Naive B cell (primary cell): ENCODE measurements around the gene ELK4. TPM values are rescaled to one million over a fixed set of nuclear protein-coding genes. Genes with fewer than 3 reads are reported as not detected.

Experiments used
- ATAC-seq, 2 donors: fragments of 150-1000 bp; cut with Tn5 transposase; 2 replicates each; pipeline ENCODE4 v1.10.0; 2021; ENCODE audit warnings: low read depth in 2 of 2, mild to moderate bottlenecking in 2 of 2, moderate library complexity in 2 of 2
- DNase-seq: peaks from one replicate; pipeline ENCODE4 v3.0.0; 2022
- H3K27ac Mint-ChIP-seq, 6 donors: one replicate each; pipeline ENCODE4 v1.8.0; 2020 to 2022; ENCODE audit warnings: mild to moderate bottlenecking in 6 of 6, mixed read lengths in 6 of 6, moderate library complexity in 5 of 6, inconsistent platforms in 2 of 6
- H3K27me3 Mint-ChIP-seq, 3 donors: one replicate each; pipeline ENCODE4 v1.8.0; 2021 to 2022; ENCODE audit warnings: mixed read lengths in 3 of 3, mild to moderate bottlenecking in 1 of 3
- H3K36me3 Mint-ChIP-seq, 2 donors: one replicate each; pipeline ENCODE4 v1.8.0; 2020 to 2022; ENCODE audit warnings: mixed read lengths in 2 of 2, inconsistent platforms in 1 of 2, mild to moderate bottlenecking in 1 of 2
- H3K4me1 Mint-ChIP-seq, 3 donors: one replicate each; pipeline ENCODE4 v1.8.0; 2020 to 2022; ENCODE audit warnings: mixed read lengths in 3 of 3, inconsistent platforms in 1 of 3, mild to moderate bottlenecking in 1 of 3, moderate library complexity in 1 of 3
- H3K4me3 Mint-ChIP-seq, 8 donors: one replicate each; pipeline ENCODE4 v1.8.0; 2020 to 2022; ENCODE audit warnings: mild to moderate bottlenecking in 8 of 8, mixed read lengths in 8 of 8, moderate library complexity in 8 of 8, inconsistent platforms in 2 of 8
- H3K9me3 Mint-ChIP-seq, 7 donors: one replicate each; pipeline ENCODE4 v1.8.0; 2020 to 2022; ENCODE audit warnings: mixed read lengths in 7 of 7, mild to moderate bottlenecking in 5 of 7, inconsistent platforms in 2 of 7, moderate library complexity in 1 of 7
- polyA plus RNA-seq, 6 donors: library from polyadenylated mRNA; unstranded; fragments of 300-500 nt; fragmentation: Illumina TruSeq; gene quantifications; one replicate each; pipeline ENCODE4 v1.2.3, GENCODE V29; 2021; ENCODE audit warnings: low read depth in 6 of 6

ELK4 gene
- polyA plus RNA-seq, 6 donors from 2014 or later, result 4.8 to 10.2 (median 6.0) TPM

DNA sequence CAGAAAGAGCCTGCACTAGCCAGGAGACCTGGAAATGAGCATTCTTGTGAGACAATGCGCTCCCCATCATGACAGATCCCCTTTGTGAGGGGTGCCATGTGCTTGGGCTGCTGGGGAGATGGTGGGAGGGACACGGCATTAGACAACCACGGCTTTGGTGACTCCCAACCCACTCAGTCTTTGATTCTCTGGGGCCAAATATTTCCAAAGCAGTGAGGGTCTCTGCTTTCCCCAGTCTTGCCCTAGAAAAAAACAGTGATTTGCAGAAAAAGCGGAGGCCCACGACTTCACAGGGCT, 38.3 kb upstream of the ELK4 start:
- Mint-ChIP-seq H3K4me3 (peak overlapping the region; percentile 63 to 91 (median 84)), H3K36me3 (no peaks in the 10 kb centered on the region), H3K27me3 (no peaks in the 10 kb centered on the region), H3K27ac (peak overlapping the region; percentile 92 to 99 (median 96)), H3K4me1 (peaks cover 56 to 84% (median 75%) of the 10 kb centered on the region in 3 donors), H3K9me3 (no peaks in the 10 kb centered on the region)
- ATAC-seq (no peak), DNase-seq (no peak)

DNA sequence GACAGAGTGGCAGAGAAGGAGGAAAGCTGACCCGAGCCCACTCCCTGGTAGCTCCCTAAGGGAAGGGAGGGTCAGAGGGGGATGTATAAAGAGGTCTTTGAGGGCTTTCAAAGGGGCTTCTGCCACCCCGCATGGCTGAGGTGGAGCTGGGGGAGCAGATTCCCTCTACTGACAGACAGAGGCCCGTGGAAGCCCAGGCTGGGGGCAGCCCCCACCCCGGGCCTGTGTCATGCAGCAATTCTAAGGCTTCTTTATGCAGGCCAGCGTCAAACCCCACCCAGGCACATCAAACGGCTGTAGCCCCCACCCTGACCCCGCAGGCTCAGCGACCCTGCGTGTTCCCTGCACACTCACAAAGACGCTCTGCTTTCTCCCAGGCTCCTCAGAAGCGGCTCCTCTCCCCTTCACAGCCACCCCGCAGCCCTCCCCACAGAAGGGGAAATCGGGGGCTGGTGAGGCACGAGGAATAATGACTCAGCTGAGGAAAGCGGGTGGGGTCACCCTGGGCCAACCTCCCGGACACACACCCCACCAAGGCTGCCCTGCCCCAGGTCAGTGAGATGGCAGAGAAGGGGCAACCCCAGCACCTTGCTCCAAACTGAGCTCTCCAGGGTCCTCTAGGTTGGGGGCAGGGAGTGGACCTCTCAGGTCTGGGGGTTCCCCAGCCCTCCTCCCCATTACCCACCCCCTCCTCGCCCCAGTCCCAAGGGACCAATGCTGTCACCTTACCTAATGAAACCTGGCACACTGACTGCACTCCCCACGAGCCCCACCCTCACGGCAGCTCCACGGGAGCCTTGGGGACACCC, 37.7 kb upstream of the ELK4 start:
- H3K9me3 Mint-ChIP-seq, result no peaks in the 10 kb centered on the region
- no peaks in the 10 kb centered on the region for H3K36me3 Mint-ChIP-seq
- H3K4me3 Mint-ChIP-seq, result peak overlapping the region; percentile 63 to 91 (median 84)
- H3K27ac Mint-ChIP-seq, result peak overlapping the region; percentile 92 to 99 (median 96)
- H3K27me3 Mint-ChIP-seq, result no peaks in the 10 kb centered on the region
- peaks cover 60 to 86% (median 77%) of the 10 kb centered on the region in 3 donors for H3K4me1 Mint-ChIP-seq
- ATAC-seq (peak; percentile 54 to 56), DNase-seq (peak; percentile 55)

- Mint-ChIP-seq H3K36me3 (no peaks in the 10 kb centered on the region), H3K9me3 (no peaks in the 10 kb centered on the region), H3K27me3 (no peaks in the 10 kb centered on the region), H3K27ac (peak overlapping the region; percentile 92 to 99 (median 96)), H3K4me3 (peak overlapping the region; percentile 63 to 91 (median 84)), H3K4me1 (peaks cover 64 to 92% (median 83%) of the 10 kb centered on the region in 3 donors)
- peak; percentile 82 for DNase-seq
- ATAC-seq, result peak; percentile 75 to 78
Observed at GRCh38 chr1:205668951-205669340, 37.1 kb upstream of the ELK4 start.

GRCh38 chr1:205667909-205668643, 36.3 kb upstream of the ELK4 start:
- no peak for DNase-seq
- no peak for ATAC-seq
- Mint-ChIP-seq H3K27me3 (no peaks in the 10 kb centered on the region), H3K9me3 (no peaks in the 10 kb centered on the region), H3K4me3 (peak overlapping the region; percentile 34 to 91 (median 86)), H3K27ac (peak overlapping the region; percentile 92 to 99 (median 96)), H3K36me3 (no peaks in the 10 kb centered on the region), H3K4me1 (peaks cover 67 to 90% (median 88%) of the 10 kb centered on the region in 3 donors)

DNA sequence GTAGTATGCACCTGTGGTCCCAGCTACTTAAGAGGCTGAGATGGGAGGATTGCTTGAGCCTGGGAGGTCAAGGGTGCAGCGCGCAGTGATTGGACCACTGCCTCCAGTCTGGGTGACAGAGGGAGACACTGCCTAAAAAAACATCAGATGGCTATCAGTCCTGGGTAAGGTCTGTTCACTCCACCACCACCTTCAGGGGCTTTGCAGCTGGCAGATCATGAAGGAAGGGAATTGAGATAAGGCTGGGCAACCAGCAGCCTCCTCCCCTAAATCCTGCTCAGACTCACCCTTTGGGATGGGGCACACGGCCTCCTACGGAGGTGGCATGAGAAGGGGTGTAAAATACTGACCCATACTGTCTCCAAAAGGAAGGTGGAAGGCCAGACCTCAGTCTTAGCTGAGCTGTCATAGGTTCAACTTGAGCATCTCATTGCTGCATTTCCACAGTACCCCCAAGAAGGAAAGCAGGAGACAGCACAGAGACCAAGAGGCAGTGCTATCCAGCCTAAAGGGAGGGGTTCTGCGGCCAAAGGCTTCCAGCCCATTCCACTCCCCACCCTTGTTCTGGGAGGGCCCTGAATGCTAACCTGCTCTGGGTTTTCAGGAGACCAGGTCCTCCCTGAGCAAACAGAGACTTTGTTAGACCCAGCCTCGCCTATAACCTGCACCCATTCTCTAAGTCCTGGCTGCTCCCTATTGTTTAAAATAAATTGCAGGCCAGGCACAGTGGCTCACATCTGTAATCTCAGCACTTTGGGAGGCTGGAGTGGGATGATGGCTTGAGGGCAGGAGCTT, 34.8 kb upstream of the ELK4 start:
- H3K4me3 Mint-ChIP-seq, result peak overlapping the region; percentile 35 to 89 (median 64)
- H3K9me3 Mint-ChIP-seq, result no peaks in the 10 kb centered on the region
- H3K4me1 Mint-ChIP-seq, result peaks cover 66 to 95% (median 86%) of the 10 kb centered on the region in 3 donors
- no peaks in the 10 kb centered on the region for H3K27me3 Mint-ChIP-seq
- ATAC-seq, result no peak
- H3K27ac Mint-ChIP-seq, result peak overlapping the region; percentile 84 to 97 (median 95)
- H3K36me3 Mint-ChIP-seq, result peaks cover 0 to 6% of the 10 kb centered on the region in 2 donors
- DNase-seq, result no peak

DNA sequence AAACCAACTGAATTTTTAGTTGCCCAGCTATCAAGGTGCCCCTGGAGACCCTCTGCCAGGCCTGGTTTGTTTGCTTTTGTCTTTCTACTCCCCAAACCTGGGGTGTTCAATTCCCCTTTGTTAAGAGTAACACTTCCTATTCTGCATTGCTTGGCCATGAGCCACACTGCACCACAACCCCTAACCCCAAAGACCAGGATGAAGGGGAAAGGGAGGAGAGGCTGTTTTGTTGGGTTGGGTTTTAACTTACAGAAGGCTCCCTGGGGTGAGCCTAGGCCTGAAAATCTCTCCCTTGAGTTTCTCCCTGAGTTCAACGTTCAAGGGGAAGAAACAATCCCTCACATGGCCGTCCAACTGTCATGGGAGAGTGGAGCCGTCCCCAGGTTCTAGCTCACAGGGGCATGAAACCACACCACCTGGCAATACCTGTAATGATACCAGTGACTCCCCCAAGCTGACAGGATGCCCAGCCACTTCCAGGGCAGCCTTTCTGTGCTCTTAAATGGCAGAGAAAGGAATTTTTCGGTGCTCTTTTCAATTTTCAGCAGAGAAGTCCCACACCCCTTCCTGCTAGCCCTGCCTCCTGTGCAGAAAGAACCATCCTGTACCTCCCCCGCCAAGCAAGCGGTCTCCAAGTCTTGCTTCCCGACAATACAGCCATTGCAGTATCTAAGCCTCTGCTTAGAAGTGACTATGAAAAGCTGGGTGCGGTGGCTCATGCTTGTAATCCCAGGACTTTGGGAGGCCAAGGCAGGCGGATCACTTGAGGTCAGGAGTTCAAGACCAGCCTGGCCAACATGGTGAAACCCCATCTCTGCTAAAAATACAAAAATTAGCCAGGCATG, 33.6 kb upstream of the ELK4 start:
- DNase-seq, result peak; percentile 70
- ATAC-seq, result peak; percentile 22 to 30
- peaks cover 69 to 95% (median 88%) of the 10 kb centered on the region in 3 donors for H3K4me1 Mint-ChIP-seq
- peak overlapping the region; percentile 35 to 89 (median 64) for H3K4me3 Mint-ChIP-seq
- H3K9me3 Mint-ChIP-seq, result no peaks in the 10 kb centered on the region
- H3K27me3 Mint-ChIP-seq, result no peaks in the 10 kb centered on the region
- peaks cover 0 to 6% of the 10 kb centered on the region in 2 donors for H3K36me3 Mint-ChIP-seq
- H3K27ac Mint-ChIP-seq, result peak overlapping the region; percentile 87 to 97 (median 95)

DNA sequence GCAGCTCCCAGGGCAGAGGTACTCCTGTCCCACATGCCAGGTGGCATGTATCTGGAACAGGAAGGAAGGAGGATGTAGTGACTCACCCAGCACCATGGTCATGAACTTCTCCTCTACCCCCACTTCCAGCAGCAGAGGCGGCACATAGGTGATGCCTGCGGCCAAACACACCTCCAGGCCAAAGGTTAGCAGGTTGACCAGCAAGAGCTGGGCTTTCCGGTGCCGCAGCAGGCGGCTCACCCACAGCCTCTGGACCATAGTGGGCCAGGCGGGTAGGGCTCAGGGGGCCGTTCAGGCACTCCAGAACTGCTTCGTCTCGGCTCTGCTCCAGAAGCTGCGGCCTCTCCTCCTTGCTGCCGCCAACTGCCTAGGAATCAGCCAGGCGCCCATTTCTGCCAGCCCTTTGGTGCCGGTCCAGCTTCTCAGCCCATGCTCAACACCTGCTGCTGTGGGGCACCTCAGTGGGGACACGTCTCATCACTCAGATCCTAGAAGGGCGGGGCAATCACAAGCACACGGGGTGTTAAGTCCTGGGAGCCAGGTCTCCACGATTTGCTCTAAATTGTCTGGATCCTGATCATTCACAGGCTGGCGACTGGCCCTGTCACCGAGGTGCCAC, 32.7 kb upstream of the ELK4 start:
- Mint-ChIP-seq H3K4me3 (peak overlapping the region in 4 of 8 donors; percentile 63 to 89 (median 80)), H3K4me1 (peaks cover 69 to 95% (median 89%) of the 10 kb centered on the region in 3 donors), H3K36me3 (peaks cover 0 to 6% of the 10 kb centered on the region in 2 donors), H3K27ac (peak overlapping the region; percentile 87 to 97 (median 96)), H3K27me3 (no peaks in the 10 kb centered on the region), H3K9me3 (no peaks in the 10 kb centered on the region)
- ATAC-seq (no peak), DNase-seq (no peak)

DNA sequence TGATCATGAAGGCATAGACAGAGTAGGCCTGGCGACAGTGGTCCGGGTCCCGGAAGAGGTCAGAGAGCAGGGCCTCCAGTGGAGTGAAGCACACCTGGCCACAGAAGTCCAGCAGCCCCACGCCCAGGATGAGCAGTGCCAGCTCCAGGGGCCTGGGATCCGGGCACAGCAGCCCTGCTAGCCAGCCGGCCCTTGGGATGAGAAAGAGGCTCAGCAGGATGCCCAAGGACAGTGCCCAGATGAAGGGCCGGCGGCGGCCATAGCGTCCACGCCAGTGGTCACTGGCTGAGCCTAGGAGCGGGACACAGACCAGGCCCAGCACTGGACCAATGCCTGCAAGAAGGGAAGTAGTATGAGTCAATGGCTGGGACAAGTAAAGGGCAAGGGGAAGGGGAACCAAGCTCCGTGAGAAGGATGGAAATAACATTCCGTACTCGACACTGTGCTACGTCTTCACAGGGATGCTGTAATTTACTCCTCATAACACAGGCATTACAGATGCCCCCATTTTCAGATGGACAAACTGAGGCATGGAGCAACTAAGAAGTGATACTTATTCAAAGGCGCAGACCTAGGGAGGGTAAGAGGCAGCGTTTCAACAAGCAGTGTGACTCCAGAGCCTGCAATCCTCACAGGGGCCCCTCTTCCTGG, 31.6 kb upstream of the ELK4 start:
- Mint-ChIP-seq H3K9me3 (no peaks in the 10 kb centered on the region), H3K27me3 (no peaks in the 10 kb centered on the region), H3K27ac (peak overlapping the region; percentile 24 to 97 (median 90)), H3K4me3 (peak overlapping the region in 2 of 8 donors; percentile 22 to 27), H3K36me3 (peaks cover 0 to 6% of the 10 kb centered on the region in 2 donors), H3K4me1 (peaks cover 68 to 91% (median 87%) of the 10 kb centered on the region in 3 donors)
- ATAC-seq, result no peak
- DNase-seq, result no peak

- DNase-seq (no peak), ATAC-seq (no peak)
- Mint-ChIP-seq H3K4me1 (peaks cover 62 to 86% (median 85%) of the 10 kb centered on the region in 3 donors), H3K9me3 (no peaks in the 10 kb centered on the region), H3K36me3 (peaks cover 0 to 6% of the 10 kb centered on the region in 2 donors), H3K27me3 (no peaks in the 10 kb centered on the region), H3K27ac (peak overlapping the region in 4 of 6 donors; percentile 36 to 86 (median 74)), H3K4me3 (peak overlapping the region in 1 of 8 donors; percentile 12)
Observed at GRCh38 chr1:205662791-205663190, 31.0 kb upstream of the ELK4 start.

DNA sequence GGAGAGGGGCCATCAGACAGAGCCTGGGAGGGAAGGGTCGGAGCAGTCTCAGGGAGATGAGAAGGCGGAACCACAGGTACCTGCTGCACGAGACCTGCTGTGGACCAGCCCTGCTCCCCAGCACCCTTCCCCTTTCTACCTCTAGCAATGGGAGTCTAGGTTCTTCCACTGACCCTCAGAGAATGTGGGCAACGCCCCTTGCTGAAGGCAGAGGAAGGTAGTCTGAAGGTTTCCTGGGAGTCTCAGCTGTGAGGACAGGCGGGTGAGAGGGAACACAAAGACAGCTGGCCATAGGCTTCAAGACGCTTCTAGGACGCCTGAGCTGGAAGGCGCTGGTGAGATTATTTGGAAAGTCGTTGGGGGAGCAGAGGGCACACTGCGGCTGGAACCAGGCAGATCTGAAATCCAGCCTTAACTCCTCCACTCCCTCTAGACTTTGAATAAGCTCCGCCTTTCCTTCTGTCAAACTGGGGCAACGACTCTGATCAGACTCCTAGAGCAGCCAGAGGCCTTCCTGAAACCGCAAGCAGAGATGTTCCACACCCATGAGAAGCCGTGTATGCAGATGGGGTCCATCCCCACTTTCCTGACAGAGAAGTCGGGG, 30.4 kb upstream of the ELK4 start:
- Mint-ChIP-seq H3K4me3 (peak overlapping the region in 3 of 8 donors; percentile 10 to 70 (median 56)), H3K36me3 (peaks cover 0 to 6% of the 10 kb centered on the region in 2 donors), H3K27me3 (no peaks in the 10 kb centered on the region), H3K4me1 (peaks cover 65 to 88% (median 84%) of the 10 kb centered on the region in 3 donors), H3K9me3 (no peaks in the 10 kb centered on the region), H3K27ac (peak overlapping the region in 3 of 6 donors; percentile 36 to 90 (median 69))
- no peak for DNase-seq
- no peak for ATAC-seq

DNA sequence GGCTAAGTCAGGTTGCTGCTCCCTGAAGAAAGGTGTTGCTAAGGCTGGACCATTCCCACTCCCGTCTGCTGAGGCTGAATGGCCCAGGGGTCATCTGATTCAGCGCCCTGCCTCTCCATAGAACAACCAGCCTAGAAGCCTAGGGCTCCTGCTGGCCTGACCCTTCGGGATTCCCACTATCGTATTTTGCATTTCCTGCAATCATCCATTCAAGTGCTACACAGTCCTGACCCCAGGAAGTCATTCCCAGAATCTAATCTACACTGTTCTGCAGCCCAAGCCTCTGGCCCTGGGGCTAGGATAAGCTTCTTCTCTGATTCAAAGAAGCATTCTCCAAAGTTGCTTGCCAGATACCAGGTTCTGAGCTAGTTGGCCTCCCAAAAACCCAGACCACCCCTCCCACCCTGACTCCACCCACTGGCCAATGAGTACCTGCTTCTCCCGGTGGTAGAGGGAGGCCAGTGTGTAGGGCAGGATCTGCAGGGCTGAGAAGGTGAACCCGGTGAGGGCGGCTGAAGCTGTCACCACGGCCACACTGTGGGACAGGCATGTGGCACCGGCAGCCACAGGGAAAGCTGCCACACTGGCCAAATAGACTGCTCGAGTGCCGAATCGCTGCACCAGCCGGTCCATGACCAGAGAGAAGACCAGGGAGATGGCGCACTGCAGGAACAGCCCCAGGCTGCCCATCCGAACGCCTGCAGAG, 29.8 kb upstream of the ELK4 start:
- Mint-ChIP-seq H3K9me3 (no peaks in the 10 kb centered on the region), H3K4me1 (peaks cover 65 to 81% (median 77%) of the 10 kb centered on the region in 3 donors), H3K27ac (peak overlapping the region in 4 of 6 donors; percentile 25 to 90 (median 82)), H3K36me3 (peaks cover 0 to 6% of the 10 kb centered on the region in 2 donors), H3K4me3 (peak overlapping the region in 2 of 8 donors; percentile 25 to 56), H3K27me3 (no peaks in the 10 kb centered on the region)
- ATAC-seq (no peak), DNase-seq (no peak)
